ENCODE measurements around the gene CPTP. TPM values are rescaled to one million over a fixed set of nuclear protein-coding genes. Genes with fewer than 3 reads are reported as not detected.

CPTP gene
- polyA plus RNA-seq, 3 donors, result 6.4 to 7.7 (median 7.4) TPM

- peaks cover 39 to 55% of the 10 kb centered on the region in 2 donors for H3K4me1 ChIP-seq (ENCODE audit: control insufficient read depth in 1 of 2, insufficient read depth in 2 of 2, low read length in 2 of 2)
- no peaks in the 10 kb centered on the region for H3K27me3 ChIP-seq (ENCODE audit: control insufficient read depth in 2 of 2, insufficient read depth in 2 of 2, low read length in 2 of 2)
- Mint-ChIP-seq H3K4me3 (peak overlapping the region; percentile 81 to 90), H3K27ac (peak overlapping the region; percentile 72 to 91 (median 85)), H3K27me3 (ENCODE audit: low read depth in 3 of 3) (peaks cover 0 to 4% (median 0%) of the 10 kb centered on the region in 3 donors), H3K4me1 (peaks cover 36% of the 10 kb centered on the region), H3K9me3 (no peaks in the 10 kb centered on the region), H3K36me3 (peaks cover 3 to 23% of the 10 kb centered on the region in 2 donors)
- no peak for TF ChIP-seq CTCF (IDR thresholded peaks at IDR 0.05)
- intact Hi-C loops (cut with micrococcal nuclease), result loop anchor here in 1 of 2 donors (5.0 kb wide), 2 partner anchors 70 to 475 kb away; partner anchors contain the start of gene AURKAIP1
- WGBS (ENCODE audit: insufficient coverage), result 1% methylated on average over 83 of the region's 83 CpGs
- peak in 1 of 3 donors; percentile 1 for DNase-seq
- peak overlapping the region; percentile 99 for H3K4me2 ChIP-seq (replicated peaks; ENCODE audit: extremely low read depth, low read length, poor library complexity, severe bottlenecking)
- peaks cover 53% of the 10 kb centered on the region for H4K20me1 ChIP-seq (ENCODE audit: insufficient read depth, low read length)
- peaks cover 45% of the 10 kb centered on the region for H3K79me2 ChIP-seq (ENCODE audit: insufficient read depth, low read length)
- peak overlapping the region; percentile 57 to 91 (median 64) for H3K4me3 ChIP-seq (replicated peaks in 1 of 3; ENCODE audit: low read depth in 2 of 3, low read length in 3 of 3)
- H2AFZ ChIP-seq (ENCODE audit: insufficient read depth, low read depth, low read length, poor library complexity, severe bottlenecking), result peak overlapping the region; percentile 56
- H3K27ac ChIP-seq (ENCODE audit: low read depth in 1 of 2, low read length in 2 of 2), result peak overlapping the region; percentile 41 to 80
- peak overlapping the region; percentile 81 for H3K9ac ChIP-seq (ENCODE audit: insufficient read depth, low read length, poor library complexity, severe bottlenecking)
- no peaks in the 10 kb centered on the region for H3K9me3 ChIP-seq (replicated peaks in 1 of 2; ENCODE audit: control insufficient read depth in 1 of 2, insufficient read depth in 1 of 2, low read length in 2 of 2)
- peaks cover 21 to 22% of the 10 kb centered on the region in 2 donors for H3K36me3 ChIP-seq (replicated peaks in 1 of 2; ENCODE audit: control insufficient read depth in 1 of 2, insufficient read depth in 2 of 2, low read length in 2 of 2)
Observed at GRCh38 chr1:1307261-1307922, 17.2 kb upstream of the CPTP start.

GRCh38 chr1:1307923-1308755 lies 16.5 kb upstream of the CPTP start, which contains the start of the genes ACAP3 and PUSL1:
ACAP3 (minus strand) TSS chr1:1307930; CDS start chr1:1307815, 115 bp downstream.
PUSL1 (plus strand) TSS chr1:1308597; CDS start chr1:1308644, 47 bp downstream.
- Histone ChIP-seq H4K20me1 (ENCODE audit: insufficient read depth, low read length) (peaks cover 52% of the 10 kb centered on the region), H3K36me3 (replicated peaks in 1 of 2; ENCODE audit: control insufficient read depth in 1 of 2, insufficient read depth in 2 of 2, low read length in 2 of 2) (peaks cover 28 to 29% of the 10 kb centered on the region in 2 donors), H3K4me3 (replicated peaks in 1 of 3; ENCODE audit: low read depth in 2 of 3, low read length in 3 of 3) (peak within 1 kb of the TSS; percentile 57 to 91 (median 88)), H3K27me3 (ENCODE audit: control insufficient read depth in 2 of 2, insufficient read depth in 2 of 2, low read length in 2 of 2) (no peaks in the 10 kb centered on the region), H3K4me2 (replicated peaks; ENCODE audit: extremely low read depth, low read length, poor library complexity, severe bottlenecking) (peak within 1 kb of the TSS; percentile 99), H3K9ac (ENCODE audit: insufficient read depth, low read length, poor library complexity, severe bottlenecking) (peak within 1 kb of the TSS; percentile 81), H3K79me2 (ENCODE audit: insufficient read depth, low read length) (peaks cover 44% of the 10 kb centered on the region), H2AFZ (ENCODE audit: insufficient read depth, low read depth, low read length, poor library complexity, severe bottlenecking) (peak within 1 kb of the TSS; percentile 91), H3K27ac (ENCODE audit: low read depth in 1 of 2, low read length in 2 of 2) (peak within 1 kb of the TSS; percentile 75 to 86), H3K9me3 (replicated peaks in 1 of 2; ENCODE audit: control insufficient read depth in 1 of 2, insufficient read depth in 1 of 2, low read length in 2 of 2) (no peaks in the 10 kb centered on the region), H3K4me1 (ENCODE audit: control insufficient read depth in 1 of 2, insufficient read depth in 2 of 2, low read length in 2 of 2) (peaks cover 39 to 55% of the 10 kb centered on the region in 2 donors)
- peak within 1 kb of the TSS; percentile 83 to 96 (median 90) for H3K27ac Mint-ChIP-seq
- no peaks in the 10 kb centered on the region for H3K9me3 Mint-ChIP-seq
- peak within 1 kb of the TSS; percentile 81 to 90 for H3K4me3 Mint-ChIP-seq
- DNase-seq, result peak; percentile 88 to 90 (median 89)
- WGBS (ENCODE audit: insufficient coverage), result under 1% methylated on average over 112 of the region's 131 CpGs
- H3K4me1 Mint-ChIP-seq, result peaks cover 36% of the 10 kb centered on the region
- peaks cover 0 to 4% (median 0%) of the 10 kb centered on the region in 3 donors for H3K27me3 Mint-ChIP-seq (ENCODE audit: low read depth in 3 of 3)
- TF ChIP-seq CTCF (IDR thresholded peaks at IDR 0.05), result no peak
- intact Hi-C loops (cut with micrococcal nuclease), result loop anchor here in 1 of 2 donors (5.0 kb wide), 2 partner anchors 69 to 474 kb away; partner anchors contain the start of gene AURKAIP1
- peaks cover 8 to 27% of the 10 kb centered on the region in 2 donors for H3K36me3 Mint-ChIP-seq
